Measurements from ENCODE around the gene TRIM29.

Gene TRIM29

DNA sequence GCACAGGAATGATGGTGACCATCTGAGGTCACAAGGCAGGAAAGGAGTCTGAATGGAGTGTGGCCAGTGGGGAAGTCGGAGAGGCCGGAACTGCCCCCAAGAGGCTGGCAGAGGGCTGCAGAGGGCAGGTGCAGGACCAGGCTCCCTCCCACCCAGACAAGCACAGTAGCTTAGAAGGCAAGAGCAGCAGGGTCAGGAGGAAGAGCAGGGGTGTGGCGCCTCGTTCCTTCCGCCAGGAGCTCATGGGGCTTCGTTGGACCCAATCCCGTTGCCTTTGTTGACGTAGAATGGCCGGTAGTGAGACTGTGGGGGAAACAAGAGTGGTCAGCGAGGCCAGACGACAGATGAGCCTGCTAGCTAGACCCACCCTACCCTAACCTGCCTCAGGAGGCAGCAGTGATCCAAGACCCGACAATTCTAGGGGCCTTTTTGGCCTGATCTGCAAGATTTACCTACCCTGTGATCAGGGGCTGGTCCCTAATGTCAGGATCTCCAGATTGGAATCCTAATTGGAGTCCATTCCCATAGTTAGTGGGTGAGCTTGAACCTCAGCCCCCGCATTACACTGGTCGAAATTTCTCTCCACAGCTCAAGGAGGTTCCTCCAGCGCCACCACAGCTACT, 25.6 kb downstream of the TRIM29 start:
- Mint-ChIP-seq H3K36me3 (ENCODE audit: low read depth) (no peaks in the 10 kb centered on the region), H3K4me3 (no peak overlapping the region), H3K27ac (no peak overlapping the region), H3K9me3 (no peaks in the 10 kb centered on the region), H3K27me3 (ENCODE audit: low read depth) (peaks cover 43% of the 10 kb centered on the region), H3K4me1 (no peaks in the 10 kb centered on the region)
- TF ChIP-seq CTCF (IDR thresholded peaks at IDR 0.05; ENCODE audit: unreplicated experiment in 3 of 3), result peak in 1 of 3 experiments; percentile 17

- Mint-ChIP-seq H3K27me3 (ENCODE audit: low read depth) (peaks cover 45% of the 10 kb centered on the region), H3K36me3 (ENCODE audit: low read depth) (no peaks in the 10 kb centered on the region), H3K9me3 (peaks cover 2% of the 10 kb centered on the region), H3K4me3 (no peak overlapping the region), H3K27ac (no peak overlapping the region), H3K4me1 (no peaks in the 10 kb centered on the region)
- TF ChIP-seq CTCF (IDR thresholded peaks at IDR 0.05; ENCODE audit: unreplicated experiment in 3 of 3), result no peak
Measured at GRCh38 chr11:120109531-120109930, 28.4 kb downstream of the TRIM29 start.

DNA sequence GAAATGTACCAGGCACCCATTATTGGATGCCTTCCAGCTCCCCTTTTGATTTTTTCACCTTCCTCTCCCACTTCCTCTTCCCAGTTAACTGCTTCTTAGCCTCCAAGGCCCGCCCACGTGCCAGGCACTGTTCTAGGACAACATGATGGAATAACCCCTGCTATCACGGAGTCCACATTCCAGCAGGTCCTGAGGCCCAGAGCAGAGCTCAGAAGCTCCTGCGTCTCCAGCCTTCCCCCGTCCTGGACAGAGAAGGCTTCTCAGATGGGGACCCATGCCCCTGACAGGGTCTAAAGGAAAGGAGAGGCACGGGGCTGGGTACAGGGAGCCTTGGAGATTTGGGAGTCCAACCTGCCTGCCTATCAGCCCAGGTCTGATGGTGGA, 29.1 kb downstream of the TRIM29 start:
- H3K4me1 Mint-ChIP-seq, result no peaks in the 10 kb centered on the region
- TF ChIP-seq CTCF (IDR thresholded peaks at IDR 0.05; ENCODE audit: unreplicated experiment in 3 of 3), result no peak
- peaks cover 47% of the 10 kb centered on the region for H3K27me3 Mint-ChIP-seq (ENCODE audit: low read depth)
- no peak overlapping the region for H3K27ac Mint-ChIP-seq
- no peaks in the 10 kb centered on the region for H3K36me3 Mint-ChIP-seq (ENCODE audit: low read depth)
- no peak overlapping the region for H3K4me3 Mint-ChIP-seq
- peaks cover 2% of the 10 kb centered on the region for H3K9me3 Mint-ChIP-seq

- H3K27me3 Mint-ChIP-seq (ENCODE audit: low read depth), result peaks cover 48% of the 10 kb centered on the region
- H3K9me3 Mint-ChIP-seq, result peaks cover 2% of the 10 kb centered on the region
- TF ChIP-seq CTCF (IDR thresholded peaks at IDR 0.05; ENCODE audit: unreplicated experiment in 3 of 3), result peak; percentile 99 to 100 (median 99)
- no peaks in the 10 kb centered on the region for H3K4me1 Mint-ChIP-seq
- H3K36me3 Mint-ChIP-seq (ENCODE audit: low read depth), result no peaks in the 10 kb centered on the region
- H3K27ac Mint-ChIP-seq, result no peak overlapping the region
- no peak overlapping the region for H3K4me3 Mint-ChIP-seq
Measured at GRCh38 chr11:120108154-120108784, 29.6 kb downstream of the TRIM29 start.

DNA sequence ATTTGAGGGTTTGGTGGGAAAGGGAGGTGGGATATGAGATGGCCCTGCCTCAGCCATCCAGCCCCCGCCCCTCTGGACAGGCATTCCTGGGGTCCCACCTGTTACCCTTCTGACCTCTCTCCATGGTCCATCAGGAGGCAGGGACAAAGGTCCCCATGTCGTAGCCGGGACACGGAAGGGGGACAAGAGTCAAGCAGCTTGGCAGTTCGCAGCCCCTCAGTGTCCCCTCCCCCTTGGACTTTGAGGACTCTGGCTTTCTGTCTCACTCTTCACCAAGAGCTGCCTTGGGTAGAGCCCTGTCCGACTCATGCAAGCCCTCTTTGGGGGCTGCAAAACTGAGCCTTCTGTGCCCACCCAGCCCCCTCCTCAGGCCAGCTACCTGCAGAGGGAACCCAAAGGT, 30.2 kb downstream of the TRIM29 start:
- Mint-ChIP-seq H3K4me3 (no peak overlapping the region), H3K9me3 (peaks cover 2% of the 10 kb centered on the region), H3K36me3 (ENCODE audit: low read depth) (no peaks in the 10 kb centered on the region), H3K27ac (no peak overlapping the region), H3K27me3 (ENCODE audit: low read depth) (peaks cover 48% of the 10 kb centered on the region), H3K4me1 (no peaks in the 10 kb centered on the region)
- TF ChIP-seq CTCF (IDR thresholded peaks at IDR 0.05; ENCODE audit: unreplicated experiment in 3 of 3), result no peak
